Activated CD8-positive, alpha-beta memory T cell treated with anti-CD3 and anti-CD28 coated beads, Interleukin-2, amount 10 ng/mL, durations not matched to agents 7 days and 5 days (primary cell): ENCODE results near the gene BPIFA3. TPM values are rescaled to one million over a fixed set of nuclear protein-coding genes. Genes with fewer than 3 reads are reported as not detected.

Source experiments
- total RNA-seq, 2 experiments: library from RNA; stranded (reverse); gene quantifications; one replicate each; pipeline ENCODE4 v1.2.3, GENCODE V29; 2021

BPIFA3 gene
- total RNA-seq, 2 experiments from 2014 or later = not detected

Other genes starting within 250 kb of the BPIFA3 start
- gene SUN5, start 212.9 kb upstream of the BPIFA3 start, total RNA-seq = not detected
- gene BPIFB2, start 209.6 kb upstream of the BPIFA3 start, total RNA-seq = not detected
- not detected for gene BPIFB6, start 185.7 kb upstream of the BPIFA3 start, total RNA-seq
- gene BPIFB3, start 163.4 kb upstream of the BPIFA3 start, total RNA-seq = not detected
- not detected for gene BPIFB4, start 137.7 kb upstream of the BPIFA3 start, total RNA-seq
- not detected for gene BPIFA2, start 49.2 kb upstream of the BPIFA3 start, total RNA-seq
- gene BPIFA1, start 18.6 kb downstream of the BPIFA3 start, total RNA-seq = not detected
- not detected for gene BPIFB1, start 65.9 kb downstream of the BPIFA3 start, total RNA-seq
- 10 to 100 TPM; 42.0 to 43.3 TPM for gene CDK5RAP1, start 184.2 kb downstream of the BPIFA3 start, total RNA-seq
- 1 to 10 TPM; 3.7 to 5.7 TPM for gene SNTA1, start 226.4 kb downstream of the BPIFA3 start, total RNA-seq